Osteoblast (primary cell): ENCODE results near the gene TNFRSF8. TPM values are rescaled to one million over a fixed set of nuclear protein-coding genes. Genes with fewer than 3 reads are reported as not detected.

ENCODE experiments used
- DNase-seq: peaks from one replicate; pipeline ENCODE4 v3.0.0; 2011; ENCODE audit warnings: low spot score, mixed read lengths; ENCODE audit not compliant: insufficient read length; ENCODE audit errors: missing footprints
- H2AFZ ChIP-seq: 2 replicates; pipeline ENCODE4 v1.6.0; 2011; ENCODE audit warnings: mild to moderate bottlenecking, low read length
- H3K27ac ChIP-seq: 2 replicates; pipeline ENCODE4 v1.5.1; 2011; ENCODE audit warnings: mild to moderate bottlenecking, low read depth, low read length, moderate library complexity
- H3K27me3 ChIP-seq: 2 replicates; pipeline ENCODE4 v1.6.0; 2012; ENCODE audit warnings: mild to moderate bottlenecking, control low read depth, inconsistent platforms, low read length, moderate library complexity; ENCODE audit not compliant: insufficient read depth
- H3K36me3 ChIP-seq: 2 replicates; pipeline ENCODE4 v1.5.1; 2011; ENCODE audit warnings: mild to moderate bottlenecking, low read length, control low read depth, moderate library complexity; ENCODE audit not compliant: insufficient read depth
- H3K4me1 ChIP-seq: 2 replicates; pipeline ENCODE4 v1.5.1; 2011; ENCODE audit warnings: mild to moderate bottlenecking, low read length, control low read depth, moderate library complexity; ENCODE audit not compliant: insufficient read depth
- H3K4me2 ChIP-seq: 2 replicates; pipeline ENCODE4 v1.6.0; 2011; ENCODE audit warnings: mild to moderate bottlenecking, low read length; ENCODE audit not compliant: insufficient read depth
- H3K4me3 ChIP-seq: fragments of 200-600 bp; sonication (generic); 3 replicates; pipeline ENCODE4 v1.5.1; 2012; ENCODE audit warnings: mild to moderate bottlenecking, low read length, inconsistent platforms; ENCODE audit not compliant: insufficient read depth
- H3K79me2 ChIP-seq: 2 replicates; pipeline ENCODE4 v1.6.0; 2012; ENCODE audit warnings: mild to moderate bottlenecking, low read length, control low read depth, inconsistent platforms; ENCODE audit not compliant: insufficient read depth
- H3K9me3 ChIP-seq: 2 replicates; pipeline ENCODE4 v1.5.1; 2011; ENCODE audit warnings: low read depth, low read length, control low read depth
- H4K20me1 ChIP-seq: 2 replicates; pipeline ENCODE4 v1.6.0; 2012; ENCODE audit warnings: mild to moderate bottlenecking, low read length, control low read depth; ENCODE audit not compliant: insufficient read depth
- total RNA-seq: library from RNA; depleted of rRNA; stranded (reverse); fragments of >200 nt; gene quantifications from 2 replicates; pipeline ENCODE4 v1.2.3, GENCODE V29; 2012
- TF ChIP-seq, protein P1 (sequence below): IDR thresholded peaks from 2 replicates; pipeline ENCODE4 v1.5.1; 2011; ENCODE audit warnings: mild to moderate bottlenecking, low read depth, low read length, moderate library complexity; ENCODE audit errors: extremely low read depth

TNFRSF8 gene
- total RNA-seq, 1 donor = under 0.01 TPM

DNA sequence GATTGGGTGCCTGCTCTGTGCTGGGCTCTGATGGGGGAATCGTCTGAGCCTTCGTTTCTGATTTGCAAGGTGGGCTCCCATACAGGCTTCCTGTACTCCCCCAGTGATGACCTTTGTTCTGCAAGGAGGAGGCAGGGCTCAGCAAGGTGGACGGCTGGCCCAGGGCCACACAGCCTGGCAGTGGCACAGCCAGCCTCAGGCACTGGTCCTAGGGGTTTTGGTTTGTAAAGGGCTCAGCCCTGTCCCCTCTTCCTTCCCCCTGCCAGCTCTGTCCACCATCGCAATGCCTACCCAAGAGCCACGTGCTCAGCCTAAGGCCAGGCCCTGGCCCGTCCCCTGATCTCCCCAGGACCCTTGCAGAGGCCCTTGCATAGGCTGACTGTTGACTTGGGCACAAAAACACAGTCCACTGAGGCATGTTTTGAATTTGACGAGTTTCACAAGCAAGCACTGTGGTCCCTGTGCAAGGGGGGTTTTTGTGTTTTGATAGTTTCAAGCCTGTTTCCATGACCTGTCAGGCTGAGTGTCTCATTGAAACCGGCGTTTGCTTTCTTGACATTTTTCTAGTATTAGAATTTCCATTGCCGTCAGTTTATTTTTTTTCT, 64.2 kb downstream of the TNFRSF8 start:
- H3K9me3 ChIP-seq = no peaks in the 10 kb centered on the region
- H3K27me3 ChIP-seq = no peaks in the 10 kb centered on the region
- no peak overlapping the region for H3K4me2 ChIP-seq
- H3K27ac ChIP-seq = no peak overlapping the region
- H2AFZ ChIP-seq = no peak overlapping the region
- no peaks in the 10 kb centered on the region for H3K79me2 ChIP-seq
- no peak overlapping the region for H3K4me3 ChIP-seq
- no peaks in the 10 kb centered on the region for H3K36me3 ChIP-seq
- H4K20me1 ChIP-seq = no peaks in the 10 kb centered on the region
- peaks cover 1% of the 10 kb centered on the region for H3K4me1 ChIP-seq
- TF ChIP-seq, protein P1, sequence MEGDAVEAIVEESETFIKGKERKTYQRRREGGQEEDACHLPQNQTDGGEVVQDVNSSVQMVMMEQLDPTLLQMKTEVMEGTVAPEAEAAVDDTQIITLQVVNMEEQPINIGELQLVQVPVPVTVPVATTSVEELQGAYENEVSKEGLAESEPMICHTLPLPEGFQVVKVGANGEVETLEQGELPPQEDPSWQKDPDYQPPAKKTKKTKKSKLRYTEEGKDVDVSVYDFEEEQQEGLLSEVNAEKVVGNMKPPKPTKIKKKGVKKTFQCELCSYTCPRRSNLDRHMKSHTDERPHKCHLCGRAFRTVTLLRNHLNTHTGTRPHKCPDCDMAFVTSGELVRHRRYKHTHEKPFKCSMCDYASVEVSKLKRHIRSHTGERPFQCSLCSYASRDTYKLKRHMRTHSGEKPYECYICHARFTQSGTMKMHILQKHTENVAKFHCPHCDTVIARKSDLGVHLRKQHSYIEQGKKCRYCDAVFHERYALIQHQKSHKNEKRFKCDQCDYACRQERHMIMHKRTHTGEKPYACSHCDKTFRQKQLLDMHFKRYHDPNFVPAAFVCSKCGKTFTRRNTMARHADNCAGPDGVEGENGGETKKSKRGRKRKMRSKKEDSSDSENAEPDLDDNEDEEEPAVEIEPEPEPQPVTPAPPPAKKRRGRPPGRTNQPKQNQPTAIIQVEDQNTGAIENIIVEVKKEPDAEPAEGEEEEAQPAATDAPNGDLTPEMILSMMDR = no peak
- DNase-seq = peak; percentile 11

DNA sequence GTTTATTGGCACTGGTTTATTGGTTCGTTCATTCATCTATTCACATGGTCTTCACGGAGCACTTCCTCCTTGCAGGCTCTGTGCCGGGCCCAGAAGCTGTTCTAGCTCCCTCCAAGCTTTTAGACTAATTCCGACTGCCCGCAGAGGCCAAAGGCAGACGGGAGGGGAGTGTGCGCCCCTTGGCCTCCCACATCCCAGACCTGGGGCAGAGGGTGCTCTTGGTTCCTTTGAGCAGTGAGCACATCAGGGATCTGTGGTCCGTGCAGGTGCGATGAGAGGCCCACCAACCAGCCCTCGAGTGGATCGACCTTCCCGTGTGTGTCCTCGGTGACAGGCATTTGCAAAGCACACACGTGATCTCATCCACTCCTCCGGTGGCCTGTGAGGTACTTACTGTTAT, 65.0 kb downstream of the TNFRSF8 start:
- no peak overlapping the region for H3K4me3 ChIP-seq
- H3K79me2 ChIP-seq = no peaks in the 10 kb centered on the region
- no peak overlapping the region for H3K27ac ChIP-seq
- DNase-seq = no peak
- H4K20me1 ChIP-seq = no peaks in the 10 kb centered on the region
- H3K4me2 ChIP-seq = no peak overlapping the region
- H3K27me3 ChIP-seq = no peaks in the 10 kb centered on the region
- H2AFZ ChIP-seq = no peak overlapping the region
- H3K4me1 ChIP-seq = peaks cover 5% of the 10 kb centered on the region
- H3K9me3 ChIP-seq = no peaks in the 10 kb centered on the region
- H3K36me3 ChIP-seq = no peaks in the 10 kb centered on the region
- TF ChIP-seq, protein P1 = no peak

DNA sequence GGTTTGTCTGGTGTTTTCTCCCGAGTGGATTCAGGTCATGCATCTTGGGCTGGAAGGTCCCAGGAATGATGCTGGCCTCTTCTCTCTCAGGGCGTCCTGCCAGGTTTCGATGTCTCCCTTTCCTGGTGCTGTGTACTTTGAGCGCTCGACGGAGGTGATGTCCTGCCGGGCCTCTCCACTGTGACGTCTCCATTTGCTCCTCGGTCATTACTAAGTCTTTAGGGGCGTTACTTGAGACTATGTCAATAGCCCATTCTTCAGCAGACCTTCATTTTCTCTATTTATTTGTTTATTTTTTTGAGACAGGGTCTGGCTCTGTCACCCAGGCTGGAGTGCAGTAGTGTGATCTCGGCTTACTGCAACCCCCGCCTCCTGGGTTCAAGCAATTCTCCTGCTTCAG, 66.5 kb downstream of the TNFRSF8 start:
- Histone ChIP-seq H2AFZ (peak overlapping the region; percentile 39), H3K27me3 (no peaks in the 10 kb centered on the region), H3K79me2 (no peaks in the 10 kb centered on the region)

DNA sequence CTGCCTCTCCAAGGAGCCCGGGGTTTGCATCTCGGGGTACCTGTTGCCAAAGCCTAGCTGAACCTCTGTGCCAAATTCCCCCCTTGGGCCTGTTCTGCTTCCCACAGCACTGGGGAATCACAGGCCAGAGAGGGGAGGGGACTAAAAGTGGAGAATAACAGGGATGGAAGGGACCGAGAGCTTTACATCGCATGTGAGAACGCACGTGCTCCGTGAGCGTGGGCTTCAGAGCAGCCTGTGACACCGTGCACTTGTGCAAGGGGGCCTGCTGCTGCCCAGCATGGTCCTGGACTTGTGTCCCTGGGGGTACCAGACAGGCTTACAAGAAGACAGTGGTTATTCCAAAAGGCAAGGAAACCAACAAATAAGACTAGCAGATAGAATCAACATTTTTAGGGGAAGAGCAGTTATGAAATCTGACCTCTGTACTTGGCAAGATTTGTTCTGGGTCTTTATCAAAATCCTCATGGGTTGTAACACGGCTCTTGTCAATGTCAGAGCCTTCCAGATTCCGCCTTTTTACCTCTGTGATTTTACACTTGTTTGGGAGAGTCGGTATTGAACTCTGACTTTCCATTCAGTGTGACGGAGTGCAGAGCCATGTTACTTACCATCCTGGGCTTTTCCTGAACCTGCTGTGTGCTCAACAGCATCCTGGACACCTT, 67.5 kb downstream of the TNFRSF8 start:
- Histone ChIP-seq H3K4me3 (no peak overlapping the region), H2AFZ (peak overlapping the region; percentile 35), H3K27ac (no peak overlapping the region), H4K20me1 (no peaks in the 10 kb centered on the region), H3K9me3 (no peaks in the 10 kb centered on the region), H3K79me2 (no peaks in the 10 kb centered on the region), H3K4me1 (peaks cover 5% of the 10 kb centered on the region), H3K4me2 (no peak overlapping the region), H3K27me3 (no peaks in the 10 kb centered on the region), H3K36me3 (no peaks in the 10 kb centered on the region)
- TF ChIP-seq, protein P1 = no peak
- no peak for DNase-seq

More for the DNA sequence above, 66.5 kb downstream of the TNFRSF8 start:
- no peak overlapping the region for H3K4me3 ChIP-seq
- no peaks in the 10 kb centered on the region for H4K20me1 ChIP-seq
- peak overlapping the region; percentile 34 for H3K4me2 ChIP-seq
- no peak for DNase-seq
- no peak overlapping the region for H3K27ac ChIP-seq
- no peaks in the 10 kb centered on the region for H3K9me3 ChIP-seq
- peaks cover 5% of the 10 kb centered on the region for H3K4me1 ChIP-seq
- no peaks in the 10 kb centered on the region for H3K36me3 ChIP-seq
- TF ChIP-seq, protein P1 = no peak
